ENCODE measurements around the gene CEP57L1. TPM values are rescaled to one million over a fixed set of nuclear protein-coding genes. Genes with fewer than 3 reads are reported as not detected.

The CEP57L1 gene
- polyA plus RNA-seq, 4 donors = 3.0 to 11.3 (median 8.4) TPM

DNA sequence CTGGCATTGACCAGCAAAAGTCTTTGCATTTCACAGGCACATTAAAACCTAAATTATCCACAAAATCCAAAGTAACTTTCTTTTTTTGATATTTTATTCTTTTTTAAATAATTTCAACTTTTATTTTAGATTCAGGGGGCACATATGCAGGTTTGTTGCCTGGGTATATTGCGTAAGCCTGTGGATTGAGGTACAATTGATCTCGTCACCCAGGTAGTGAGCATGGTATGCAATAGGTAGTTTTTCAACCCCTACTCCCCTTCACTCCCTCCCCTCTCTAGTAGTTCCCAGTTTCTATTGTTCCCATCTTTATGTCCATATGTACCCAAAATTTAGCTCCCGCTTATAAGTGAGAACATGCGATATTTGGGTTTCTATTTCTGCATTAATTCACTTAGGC lies 97.6 kb downstream of the CEP57L1 start:
- Histone ChIP-seq H3K4me1 (ENCODE audit: control insufficient read depth in 3 of 3, insufficient read depth in 2 of 3, low read depth in 1 of 3, low read length in 2 of 3) (peaks cover 0 to 5% (median 0%) of the 10 kb centered on the region in 3 donors), H3K27ac (ENCODE audit: low read depth in 1 of 3, low read length in 2 of 3) (no peak overlapping the region), H3K36me3 (ENCODE audit: control insufficient read depth in 3 of 3, insufficient read depth in 2 of 3, low read depth in 1 of 3, low read length in 3 of 3) (no peaks in the 10 kb centered on the region), H3K27me3 (ENCODE audit: control insufficient read depth in 3 of 3, insufficient read depth in 3 of 3, low read length in 3 of 3) (no peaks in the 10 kb centered on the region), H3K4me3 (ENCODE audit: low read depth in 1 of 3, low read length in 3 of 3) (no peak overlapping the region), H3K9me3 (ENCODE audit: control insufficient read depth in 2 of 2, insufficient read depth in 1 of 2, low read depth in 1 of 2, low read length in 1 of 2) (peaks cover 1 to 15% of the 10 kb centered on the region in 2 donors)
- FAIRE-seq (no peak), DNase-seq (no peak)
- 97 to 98% (median 98%) methylated on average over 4 of the region's 4 CpGs for WGBS, 3 donors

DNA sequence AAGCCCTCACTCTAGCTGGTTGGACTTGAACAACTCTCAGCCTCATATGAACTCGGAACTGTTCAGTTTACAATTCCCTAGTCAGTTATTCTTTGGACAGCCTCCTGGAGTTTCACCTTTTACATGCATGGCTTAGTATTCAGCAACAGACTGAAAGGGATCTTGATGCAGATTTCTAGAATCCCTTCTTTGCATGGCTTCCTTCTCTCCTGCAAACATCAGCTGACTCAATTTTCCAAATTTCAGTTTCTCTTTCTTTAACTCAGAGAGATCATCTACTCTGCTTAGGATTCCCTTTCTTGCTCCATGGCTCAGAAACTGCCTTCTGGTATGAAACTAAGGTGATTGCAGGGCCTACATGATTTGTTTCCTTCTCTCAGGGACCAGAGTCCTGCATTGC lies 99.6 kb downstream of the CEP57L1 start:
- peaks cover 0 to 5% (median 0%) of the 10 kb centered on the region in 3 donors for H3K4me1 ChIP-seq (ENCODE audit: control insufficient read depth in 3 of 3, insufficient read depth in 2 of 3, low read depth in 1 of 3, low read length in 2 of 3)
- H3K27me3 ChIP-seq (ENCODE audit: control insufficient read depth in 3 of 3, insufficient read depth in 3 of 3, low read length in 3 of 3) = no peaks in the 10 kb centered on the region
- peak overlapping the region in 1 of 3 donors; percentile 29 for H3K27ac ChIP-seq (ENCODE audit: low read depth in 1 of 3, low read length in 2 of 3)
- 18 to 54% (median 34%) methylated on average over 1 of the region's 1 CpG for WGBS, 3 donors
- peaks cover 1 to 15% of the 10 kb centered on the region in 2 donors for H3K9me3 ChIP-seq (ENCODE audit: control insufficient read depth in 2 of 2, insufficient read depth in 1 of 2, low read depth in 1 of 2, low read length in 1 of 2)
- FAIRE-seq (no peak), DNase-seq (peak; percentile 20 to 47)
- no peak overlapping the region for H3K4me3 ChIP-seq (ENCODE audit: low read depth in 1 of 3, low read length in 3 of 3)
- no peaks in the 10 kb centered on the region for H3K36me3 ChIP-seq (ENCODE audit: control insufficient read depth in 3 of 3, insufficient read depth in 2 of 3, low read depth in 1 of 3, low read length in 3 of 3)

DNA sequence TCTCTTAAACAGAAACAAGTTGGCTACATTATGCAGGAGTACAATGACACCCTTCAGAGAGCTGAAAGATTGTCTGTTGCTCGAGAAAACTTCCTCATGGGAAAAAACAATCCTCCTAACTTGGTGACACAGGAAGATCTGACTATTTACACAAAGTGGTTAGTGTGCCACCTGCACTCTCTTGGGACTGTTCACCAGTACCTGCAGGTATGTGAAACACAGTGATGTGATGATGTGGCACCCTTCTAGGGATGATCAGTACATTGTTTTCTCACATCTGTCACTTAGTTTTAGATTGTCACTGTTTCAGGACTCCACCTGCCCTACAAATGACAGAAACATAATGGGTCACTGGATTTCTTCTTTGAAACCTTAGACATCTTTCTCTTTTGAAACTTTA lies 101.8 kb downstream of the CEP57L1 start:
- peaks cover 0 to 3% of the 10 kb centered on the region in 2 donors for H3K9me3 ChIP-seq (ENCODE audit: control insufficient read depth in 2 of 2, insufficient read depth in 1 of 2, low read depth in 1 of 2, low read length in 1 of 2)
- H3K4me3 ChIP-seq (ENCODE audit: low read depth in 1 of 3, low read length in 3 of 3) = no peak overlapping the region
- DNase-seq (peak; percentile 12), FAIRE-seq (no peak)
- 14 to 29% (median 21%) methylated on average over 1 of the region's 1 CpG for WGBS, 3 donors
- H3K27me3 ChIP-seq (ENCODE audit: control insufficient read depth in 3 of 3, insufficient read depth in 3 of 3, low read length in 3 of 3) = no peaks in the 10 kb centered on the region
- H3K4me1 ChIP-seq (ENCODE audit: control insufficient read depth in 3 of 3, insufficient read depth in 2 of 3, low read depth in 1 of 3, low read length in 2 of 3) = peaks cover 0 to 5% (median 0%) of the 10 kb centered on the region in 3 donors
- H3K27ac ChIP-seq (ENCODE audit: low read depth in 1 of 3, low read length in 2 of 3) = peak overlapping the region in 1 of 3 donors; percentile 18
- H3K36me3 ChIP-seq (ENCODE audit: control insufficient read depth in 3 of 3, insufficient read depth in 2 of 3, low read depth in 1 of 3, low read length in 3 of 3) = no peaks in the 10 kb centered on the region

DNA sequence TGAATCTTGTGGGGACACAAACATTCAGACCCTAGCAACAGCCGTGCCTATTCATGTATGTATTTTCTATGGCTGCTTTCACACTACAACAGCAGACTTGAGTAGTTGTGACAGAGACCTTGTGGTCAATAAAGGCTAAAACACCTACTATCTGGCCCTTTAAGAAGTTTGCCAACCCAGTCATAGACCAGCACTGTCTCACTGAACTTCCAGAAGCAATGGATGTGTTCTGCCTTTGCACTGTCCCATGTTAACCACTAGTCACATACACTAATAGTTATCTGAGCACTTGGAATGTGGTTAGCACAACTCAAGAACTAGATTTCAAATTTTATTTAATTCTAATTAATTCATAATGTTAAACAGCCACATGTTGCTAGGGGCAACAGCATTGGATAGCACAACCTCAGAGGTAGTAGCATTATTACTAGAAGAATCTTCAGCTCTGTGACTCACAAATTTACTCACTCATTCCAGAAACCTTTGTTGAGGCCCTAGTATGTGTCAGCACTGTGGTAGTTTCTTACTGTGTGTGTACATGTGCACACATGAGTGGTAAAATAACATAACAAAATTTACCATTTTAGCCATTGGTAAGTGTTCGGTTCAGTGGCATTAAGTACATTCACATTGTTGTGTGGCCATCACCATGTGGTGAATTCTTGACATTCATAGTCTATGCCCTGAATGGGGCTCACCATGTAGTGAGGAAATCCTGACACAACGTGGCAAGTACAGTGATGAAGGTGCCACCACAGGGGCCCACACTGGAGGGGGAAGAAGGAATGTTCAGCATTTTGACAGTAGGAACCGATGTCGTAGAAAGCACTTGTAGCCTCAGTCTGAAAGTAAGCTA lies 107.3 kb downstream of the CEP57L1 start:
- no peak overlapping the region for H3K27ac ChIP-seq (ENCODE audit: low read depth in 1 of 3, low read length in 2 of 3)
- WGBS, 3 donors = 83 to 89% (median 86%) methylated on average over 5 of the region's 5 CpGs
- no peaks in the 10 kb centered on the region for H3K36me3 ChIP-seq (ENCODE audit: control insufficient read depth in 3 of 3, insufficient read depth in 2 of 3, low read depth in 1 of 3, low read length in 3 of 3)
- H3K4me1 ChIP-seq (ENCODE audit: control insufficient read depth in 3 of 3, insufficient read depth in 2 of 3, low read depth in 1 of 3, low read length in 2 of 3) = no peaks in the 10 kb centered on the region
- no peaks in the 10 kb centered on the region for H3K27me3 ChIP-seq (ENCODE audit: control insufficient read depth in 3 of 3, insufficient read depth in 3 of 3, low read length in 3 of 3)
- DNase-seq (no peak), FAIRE-seq (no peak)
- no peaks in the 10 kb centered on the region for H3K9me3 ChIP-seq (ENCODE audit: control insufficient read depth in 2 of 2, insufficient read depth in 1 of 2, low read depth in 1 of 2, low read length in 1 of 2)
- H3K4me3 ChIP-seq (ENCODE audit: low read depth in 1 of 3, low read length in 3 of 3) = no peak overlapping the region

DNA sequence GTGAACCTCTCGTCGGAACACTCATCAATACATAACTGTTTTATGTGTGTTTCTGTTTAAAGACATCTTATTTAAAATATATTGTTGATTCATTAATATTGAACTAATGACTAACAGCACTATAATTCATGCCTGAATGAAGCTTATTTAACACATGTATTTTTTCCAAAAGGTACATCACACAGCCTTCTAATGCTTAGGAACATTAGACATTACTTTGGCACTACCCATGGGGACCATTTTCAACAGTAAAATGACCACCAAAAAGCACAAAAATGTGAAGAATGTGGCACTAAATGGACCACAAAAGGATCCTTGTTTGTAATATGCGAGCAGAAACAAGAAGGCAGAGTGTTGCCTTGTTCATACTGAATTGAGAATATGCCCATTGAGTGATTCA lies 109.2 kb downstream of the CEP57L1 start:
- H3K9me3 ChIP-seq (ENCODE audit: control insufficient read depth in 2 of 2, insufficient read depth in 1 of 2, low read depth in 1 of 2, low read length in 1 of 2) = no peaks in the 10 kb centered on the region
- WGBS, 3 donors = 90 to 93% (median 92%) methylated on average over 3 of the region's 3 CpGs
- FAIRE-seq (no peak), DNase-seq (no peak)
- no peaks in the 10 kb centered on the region for H3K36me3 ChIP-seq (ENCODE audit: control insufficient read depth in 3 of 3, insufficient read depth in 2 of 3, low read depth in 1 of 3, low read length in 3 of 3)
- H3K27me3 ChIP-seq (ENCODE audit: control insufficient read depth in 3 of 3, insufficient read depth in 3 of 3, low read length in 3 of 3) = no peaks in the 10 kb centered on the region
- H3K4me1 ChIP-seq (ENCODE audit: control insufficient read depth in 3 of 3, insufficient read depth in 2 of 3, low read depth in 1 of 3, low read length in 2 of 3) = no peaks in the 10 kb centered on the region
- no peak overlapping the region for H3K27ac ChIP-seq (ENCODE audit: low read depth in 1 of 3, low read length in 2 of 3)
- H3K4me3 ChIP-seq (ENCODE audit: low read depth in 1 of 3, low read length in 3 of 3) = no peak overlapping the region

DNA sequence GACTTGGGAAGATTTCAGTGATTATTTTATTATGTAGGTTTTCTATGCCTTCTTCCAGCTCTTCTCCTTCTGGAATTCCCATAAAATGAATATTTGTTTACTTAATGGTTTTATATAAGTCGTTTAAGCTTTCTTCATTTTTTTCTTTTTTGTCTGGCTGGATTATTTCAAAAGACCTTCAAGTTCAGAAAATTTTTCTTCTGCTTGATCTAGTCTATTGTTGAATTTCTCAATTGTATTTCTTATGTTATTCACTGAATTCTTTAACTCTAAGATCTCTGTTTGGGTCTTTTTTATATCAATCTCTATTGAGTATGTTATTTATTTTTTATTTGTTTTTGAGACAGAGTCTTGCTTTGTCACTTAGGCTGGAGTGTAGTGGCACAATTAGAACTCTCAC lies 117.4 kb downstream of the CEP57L1 start:
- no peak for DNase-seq
- no peak for FAIRE-seq

More for the DNA sequence above, 117.4 kb downstream of the CEP57L1 start:
- H3K27ac ChIP-seq (ENCODE audit: low read depth in 1 of 3, low read length in 2 of 3) = no peak overlapping the region
- no peak overlapping the region for H3K4me3 ChIP-seq (ENCODE audit: low read depth in 1 of 3, low read length in 3 of 3)
- no peaks in the 10 kb centered on the region for H3K4me1 ChIP-seq (ENCODE audit: control insufficient read depth in 3 of 3, insufficient read depth in 2 of 3, low read depth in 1 of 3, low read length in 2 of 3)
- 72 to 81% (median 74%) methylated on average over 1 of the region's 1 CpG for WGBS, 3 donors
- H3K9me3 ChIP-seq (ENCODE audit: control insufficient read depth in 2 of 2, insufficient read depth in 1 of 2, low read depth in 1 of 2, low read length in 1 of 2) = peaks cover 0 to 12% of the 10 kb centered on the region in 2 donors
- peaks cover 0 to 3% (median 0%) of the 10 kb centered on the region in 3 donors for H3K27me3 ChIP-seq (ENCODE audit: control insufficient read depth in 3 of 3, insufficient read depth in 3 of 3, low read length in 3 of 3)
- no peaks in the 10 kb centered on the region for H3K36me3 ChIP-seq (ENCODE audit: control insufficient read depth in 3 of 3, insufficient read depth in 2 of 3, low read depth in 1 of 3, low read length in 3 of 3)

Other genes with a start within 250 kb of the CEP57L1 start
- gene ARMC2, start 247.1 kb upstream of the CEP57L1 start, polyA plus RNA-seq = 1 to 10 TPM in 3 of 4 donors, under 1 TPM in 1; 0.22 to 4.1 (median 2.3) TPM
- 10 to 100 TPM; 13.8 to 30.2 (median 16.7) TPM for gene SESN1, start 661 bp upstream of the CEP57L1 start, polyA plus RNA-seq